GM15510 (cell line): Measurements from ENCODE around the gene ITPR2.

ENCODE experiments used
- POLR2A ChIP-seq: IDR thresholded peaks from 3 replicates; pipeline ENCODE4 v1.6.1; 2011; ENCODE audit warnings: borderline replicate concordance; ENCODE audit not compliant: insufficient read length; ENCODE audit errors: extremely low read depth

Gene ITPR2

GRCh38 chr12:26636710-26637328 lies 196.2 kb downstream of the ITPR2 start:
- no peak for TF ChIP-seq POLR2A

GRCh38 chr12:26633591-26634210 lies 199.3 kb downstream of the ITPR2 start:
- TF ChIP-seq POLR2A = no peak

- TF ChIP-seq POLR2A = no peak
These were observed 200.2 kb downstream of the ITPR2 start for GRCh38 chr12:26632756-26633155.

GRCh38 chr12:26631846-26632245 lies 201.1 kb downstream of the ITPR2 start:
- no peak for TF ChIP-seq POLR2A

- no peak for TF ChIP-seq POLR2A
These were observed 202.4 kb downstream of the ITPR2 start for GRCh38 chr12:26630546-26631027.

GRCh38 chr12:26629864-26630263 lies 203.1 kb downstream of the ITPR2 start:
- no peak for TF ChIP-seq POLR2A

- TF ChIP-seq POLR2A = no peak
These were observed 204.8 kb downstream of the ITPR2 start for GRCh38 chr12:26628234-26628633.

- TF ChIP-seq POLR2A = no peak
These were observed 205.7 kb downstream of the ITPR2 start for GRCh38 chr12:26627335-26627734.

GRCh38 chr12:26623136-26623535 lies 209.9 kb downstream of the ITPR2 start:
- TF ChIP-seq POLR2A = no peak

- TF ChIP-seq POLR2A = no peak
These were observed 210.4 kb downstream of the ITPR2 start for GRCh38 chr12:26622601-26623000.

- TF ChIP-seq POLR2A = no peak
These were observed 211.1 kb downstream of the ITPR2 start for GRCh38 chr12:26621932-26622331.

- TF ChIP-seq POLR2A = no peak
These were observed 212.1 kb downstream of the ITPR2 start for GRCh38 chr12:26620907-26621306.

GRCh38 chr12:26617513-26617912 lies 215.5 kb downstream of the ITPR2 start:
- no peak for TF ChIP-seq POLR2A

GRCh38 chr12:26614011-26614616 lies 218.9 kb downstream of the ITPR2 start:
- no peak for TF ChIP-seq POLR2A

GRCh38 chr12:26612203-26612602 lies 220.8 kb downstream of the ITPR2 start:
- no peak for TF ChIP-seq POLR2A

- no peak for TF ChIP-seq POLR2A
These were observed 221.4 kb downstream of the ITPR2 start for GRCh38 chr12:26611598-26611997.
